Vagina (tissue), 2 donors: ENCODE measurements around the gene CCNT1. TPM values are rescaled to one million over a fixed set of nuclear protein-coding genes. Genes with fewer than 3 reads are reported as not detected.
"Not testable (repeated sequence)": the region's sequence is repeated elsewhere in the genome, so short reads cannot be mapped to it uniquely, and the experiment has no call there.

Source experiments
- DNase-seq, 2 donors: peaks; one replicate each; pipeline ENCODE4 v3.0.0-alpha.2; 2017; ENCODE audit errors: extremely low spot score in 2 of 2
- H3K27ac ChIP-seq: fragments of 200-600 bp; sonication (generic); one replicate; pipeline ENCODE4 v1.5.1; 2019
- H3K27me3 ChIP-seq: fragments of 200-600 bp; sonication (generic); one replicate; pipeline ENCODE4 v1.5.1; 2019
- H3K36me3 ChIP-seq, 2 donors: fragments of 200-600 bp; sonication (generic); one replicate each; pipeline ENCODE4 v1.5.1; 2017 to 2019
- H3K4me1 ChIP-seq: fragments of 200-600 bp; sonication (generic); one replicate; pipeline ENCODE4 v1.5.1; 2019
- H3K4me3 ChIP-seq, 2 donors: fragments of 200-600 bp; sonication (generic); 1 replicate in 1 of 2; 2 replicates in 1 of 2; pipeline ENCODE4 v1.5.1; 2016 to 2019
- H3K9me3 ChIP-seq: fragments of 200-600 bp; sonication (generic); one replicate; pipeline ENCODE4 v1.5.1; 2019
- CTCF ChIP-seq, 3 experiments: fragments of 450-650 bp in 2 of 3; fragments of 200-600 bp in 1 of 3; sonication (generic) in 1 of 3; IDR thresholded peaks; one replicate each; pipeline ENCODE4 v1.5.1; 2017 to 2019; ENCODE audit warnings: antibody characterized with exemption in 3 of 3, mild to moderate bottlenecking in 2 of 3, moderate library complexity in 2 of 3
- POLR2A ChIP-seq, 2 donors: fragments of 450-650 bp; IDR thresholded peaks; one replicate each; pipeline ENCODE4 v1.6.1; 2017; ENCODE audit warnings: antibody characterized with exemption in 2 of 2, mild to moderate bottlenecking in 2 of 2, moderate library complexity in 2 of 2
- POLR2AphosphoS5 ChIP-seq, 2 donors: sonication (generic); formaldehyde crosslinking; IDR thresholded peaks; one replicate each; pipeline ENCODE4 v1.9.0; 2017; ENCODE audit warnings: antibody characterized with exemption in 2 of 2, mild to moderate bottlenecking in 2 of 2, low read depth in 1 of 2; ENCODE audit not compliant: insufficient read depth in 1 of 2
- intact Hi-C: fragments of 100-400 bp; cut with DNase I; formaldehyde crosslinking; loops from one replicate; pipeline ENCODE4 v1.15.1; 2023
- total RNA-seq: library from RNA; depleted of rRNA; stranded (reverse); fragments of >200 nt; gene quantifications from one replicate; pipeline ENCODE4 v1.2.3, GENCODE V29; 2016

The CCNT1 gene
- total RNA-seq, 1 donor from 2014 or later = 58.4 TPM

- intact Hi-C loops = no loop called here
- H3K27ac ChIP-seq = no peak overlapping the region
- no peaks in the 10 kb centered on the region for H3K4me1 ChIP-seq
- DNase-seq = no peak
- TF ChIP-seq CTCF (IDR thresholded peaks at IDR 0.05) (no peak), POLR2A (IDR thresholded peaks at IDR 0.05) (no peak), POLR2AphosphoS5 (IDR thresholded peaks at IDR 0.05; ENCODE audit: insufficient read depth in 1 of 2, low read depth in 1 of 2) (no peak)
- no peak overlapping the region for H3K4me3 ChIP-seq
- H3K36me3 ChIP-seq = peaks cover 0 to 70% of the 10 kb centered on the region in 2 donors
- H3K9me3 ChIP-seq = no peaks in the 10 kb centered on the region
- no peaks in the 10 kb centered on the region for H3K27me3 ChIP-seq
Observed at GRCh38 chr12:48659863-48660262, 56.6 kb downstream of the CCNT1 start.

GRCh38 chr12:48651681-48652080 lies 64.8 kb downstream of the CCNT1 start:
- Histone ChIP-seq H3K9me3 (no peaks in the 10 kb centered on the region), H3K36me3 (peaks cover 5 to 50% of the 10 kb centered on the region in 2 donors), H3K27me3 (no peaks in the 10 kb centered on the region), H3K27ac (no peak overlapping the region), H3K4me1 (no peaks in the 10 kb centered on the region), H3K4me3 (no peak overlapping the region)
- TF ChIP-seq CTCF (IDR thresholded peaks at IDR 0.05) (no peak), POLR2A (IDR thresholded peaks at IDR 0.05) (no peak), POLR2AphosphoS5 (IDR thresholded peaks at IDR 0.05; ENCODE audit: insufficient read depth in 1 of 2, low read depth in 1 of 2) (no peak)
- no peak for DNase-seq
- intact Hi-C loops = no loop called here

GRCh38 chr12:48645354-48645753 lies 71.2 kb downstream of the CCNT1 start:
- intact Hi-C loops, H3K9me3 ChIP-seq, H3K27ac ChIP-seq, H3K4me3 ChIP-seq, H3K27me3 ChIP-seq, H3K4me1 ChIP-seq, H3K36me3 ChIP-seq, DNase-seq: not testable (repeated sequence)

- TF ChIP-seq CTCF (IDR thresholded peaks at IDR 0.05) (no peak), POLR2A (IDR thresholded peaks at IDR 0.05) (no peak), POLR2AphosphoS5 (IDR thresholded peaks at IDR 0.05; ENCODE audit: insufficient read depth in 1 of 2, low read depth in 1 of 2) (no peak)
- intact Hi-C loops = no loop called here
- Histone ChIP-seq H3K4me1 (no peaks in the 10 kb centered on the region), H3K27me3 (no peaks in the 10 kb centered on the region), H3K9me3 (no peaks in the 10 kb centered on the region), H3K27ac (no peak overlapping the region), H3K4me3 (no peak overlapping the region), H3K36me3 (no peaks in the 10 kb centered on the region)
- no peak for DNase-seq
Observed at GRCh38 chr12:48643011-48643410, 73.5 kb downstream of the CCNT1 start.

GRCh38 chr12:48641752-48642555 lies 74.6 kb downstream of the CCNT1 start:
- DNase-seq, intact Hi-C loops, H3K27me3 ChIP-seq, H3K9me3 ChIP-seq, H3K27ac ChIP-seq, H3K36me3 ChIP-seq, H3K4me3 ChIP-seq, H3K4me1 ChIP-seq: not testable (repeated sequence)

- TF ChIP-seq POLR2AphosphoS5 (IDR thresholded peaks at IDR 0.05; ENCODE audit: insufficient read depth in 1 of 2, low read depth in 1 of 2) (no peak), CTCF (IDR thresholded peaks at IDR 0.05) (no peak)
- H3K27ac ChIP-seq = no peak overlapping the region
- no peak for DNase-seq
- no peaks in the 10 kb centered on the region for H3K36me3 ChIP-seq
- no peak overlapping the region for H3K4me3 ChIP-seq
- no peaks in the 10 kb centered on the region for H3K27me3 ChIP-seq
- no peaks in the 10 kb centered on the region for H3K4me1 ChIP-seq
- intact Hi-C loops = no loop called here
- no peaks in the 10 kb centered on the region for H3K9me3 ChIP-seq
Observed at GRCh38 chr12:48640854-48641253, 75.7 kb downstream of the CCNT1 start.
